ENCODE measurements around the gene USP43. TPM values are rescaled to one million over a fixed set of nuclear protein-coding genes. Genes with fewer than 3 reads are reported as not detected.

USP43 gene
- total RNA-seq, 1 donor from 2014 or later, result 3.8 TPM

DNA sequence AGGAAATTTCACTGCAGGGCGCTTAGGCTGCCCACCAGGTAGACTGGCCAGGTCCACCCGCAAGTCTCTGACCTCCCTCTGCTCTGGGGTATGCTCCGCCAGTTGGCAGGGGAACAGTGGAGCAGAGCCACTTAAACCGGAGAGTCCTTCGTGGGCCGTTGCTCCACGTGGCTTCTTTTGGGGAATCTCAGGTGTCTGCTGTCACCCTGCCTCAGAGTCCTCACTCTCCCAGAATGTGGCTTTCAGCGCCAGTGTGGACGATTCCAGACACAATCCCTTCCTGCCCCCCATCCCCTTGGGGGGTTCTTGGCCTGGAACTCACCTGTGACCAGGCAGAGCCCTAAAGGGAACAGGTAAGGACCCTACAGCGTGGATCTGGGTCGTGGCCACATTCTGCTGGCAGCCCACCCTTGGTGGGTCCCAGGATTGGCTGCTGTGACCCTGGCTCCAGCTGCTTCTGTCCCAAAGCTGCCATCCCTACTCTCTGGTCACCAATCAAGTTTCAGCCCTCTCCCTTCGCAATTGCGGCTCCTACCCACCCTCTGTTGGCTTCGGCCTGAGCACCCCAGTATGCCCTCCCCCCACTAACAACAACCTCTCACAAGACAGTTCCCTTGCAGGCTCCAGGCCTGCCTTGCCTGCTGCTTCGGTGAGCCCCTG, 123.8 kb downstream of the USP43 start:
- DNase-seq (ENCODE audit: extremely low spot score, unreplicated experiment), result no peak
- Mint-ChIP-seq H3K27me3 (ENCODE audit: unreplicated experiment) (peaks cover 21% of the 10 kb centered on the region), H3K27ac (ENCODE audit: unreplicated experiment) (no peak overlapping the region), H3K4me1 (ENCODE audit: unreplicated experiment) (peaks cover 2% of the 10 kb centered on the region), H3K4me3 (ENCODE audit: unreplicated experiment) (no peak overlapping the region), H3K36me3 (ENCODE audit: unreplicated experiment) (no peaks in the 10 kb centered on the region), H3K9me3 (ENCODE audit: unreplicated experiment) (no peaks in the 10 kb centered on the region)
- TF ChIP-seq, protein P1, sequence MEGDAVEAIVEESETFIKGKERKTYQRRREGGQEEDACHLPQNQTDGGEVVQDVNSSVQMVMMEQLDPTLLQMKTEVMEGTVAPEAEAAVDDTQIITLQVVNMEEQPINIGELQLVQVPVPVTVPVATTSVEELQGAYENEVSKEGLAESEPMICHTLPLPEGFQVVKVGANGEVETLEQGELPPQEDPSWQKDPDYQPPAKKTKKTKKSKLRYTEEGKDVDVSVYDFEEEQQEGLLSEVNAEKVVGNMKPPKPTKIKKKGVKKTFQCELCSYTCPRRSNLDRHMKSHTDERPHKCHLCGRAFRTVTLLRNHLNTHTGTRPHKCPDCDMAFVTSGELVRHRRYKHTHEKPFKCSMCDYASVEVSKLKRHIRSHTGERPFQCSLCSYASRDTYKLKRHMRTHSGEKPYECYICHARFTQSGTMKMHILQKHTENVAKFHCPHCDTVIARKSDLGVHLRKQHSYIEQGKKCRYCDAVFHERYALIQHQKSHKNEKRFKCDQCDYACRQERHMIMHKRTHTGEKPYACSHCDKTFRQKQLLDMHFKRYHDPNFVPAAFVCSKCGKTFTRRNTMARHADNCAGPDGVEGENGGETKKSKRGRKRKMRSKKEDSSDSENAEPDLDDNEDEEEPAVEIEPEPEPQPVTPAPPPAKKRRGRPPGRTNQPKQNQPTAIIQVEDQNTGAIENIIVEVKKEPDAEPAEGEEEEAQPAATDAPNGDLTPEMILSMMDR (IDR thresholded peaks at IDR 0.05), result no peak

DNA sequence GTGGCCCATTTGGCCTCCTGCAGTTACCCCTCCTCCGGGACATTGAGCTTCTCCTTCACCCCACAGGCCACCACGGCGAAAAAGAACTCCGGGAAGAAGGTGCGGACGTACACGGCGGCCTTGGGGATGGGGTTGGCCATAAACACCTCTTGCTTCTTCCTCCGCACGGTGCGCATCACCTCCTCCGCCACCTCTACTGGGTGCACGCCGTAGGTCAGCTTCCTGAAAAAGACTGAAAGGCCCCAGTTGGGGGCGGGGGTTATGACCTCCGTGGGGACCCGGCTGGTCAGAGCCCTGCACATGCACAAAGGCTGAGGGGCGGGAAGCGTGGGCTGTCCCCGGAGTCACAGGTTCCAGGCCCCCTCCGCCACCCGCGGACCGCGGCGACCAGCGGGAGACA, 126.1 kb downstream of the USP43 start:
- no peak overlapping the region for H3K4me3 Mint-ChIP-seq (ENCODE audit: unreplicated experiment)
- DNase-seq (ENCODE audit: extremely low spot score, unreplicated experiment), result no peak
- H3K27me3 Mint-ChIP-seq (ENCODE audit: unreplicated experiment), result peaks cover 8% of the 10 kb centered on the region
- H3K36me3 Mint-ChIP-seq (ENCODE audit: unreplicated experiment), result no peaks in the 10 kb centered on the region
- TF ChIP-seq, protein P1 (IDR thresholded peaks at IDR 0.05), result no peak
- H3K9me3 Mint-ChIP-seq (ENCODE audit: unreplicated experiment), result no peaks in the 10 kb centered on the region
- no peak overlapping the region for H3K27ac Mint-ChIP-seq (ENCODE audit: unreplicated experiment)
- H3K4me1 Mint-ChIP-seq (ENCODE audit: unreplicated experiment), result peaks cover 2% of the 10 kb centered on the region

DNA sequence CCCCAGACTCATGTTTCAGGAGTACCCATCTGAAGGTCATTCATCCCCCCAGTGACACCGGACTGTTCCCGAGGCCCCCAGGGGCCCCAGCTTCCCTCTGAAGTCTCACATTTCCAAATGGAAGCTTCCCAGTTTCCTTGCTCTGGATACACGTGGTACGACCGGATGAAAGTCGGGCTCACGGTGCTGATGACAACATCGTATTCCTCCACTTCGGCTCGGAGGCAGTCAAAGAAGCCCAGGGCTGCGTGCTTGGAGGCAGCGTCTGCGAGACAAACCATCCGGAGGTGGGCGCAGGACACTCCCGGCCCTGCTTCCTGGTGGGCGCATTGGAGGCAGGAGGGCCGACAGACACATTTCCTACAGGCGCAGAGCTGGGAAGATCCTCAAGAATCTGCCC, 127.3 kb downstream of the USP43 start:
- Mint-ChIP-seq H3K27me3 (ENCODE audit: unreplicated experiment) (peaks cover 15% of the 10 kb centered on the region), H3K9me3 (ENCODE audit: unreplicated experiment) (peaks cover 3% of the 10 kb centered on the region), H3K36me3 (ENCODE audit: unreplicated experiment) (no peaks in the 10 kb centered on the region), H3K4me3 (ENCODE audit: unreplicated experiment) (no peak overlapping the region), H3K27ac (ENCODE audit: unreplicated experiment) (no peak overlapping the region), H3K4me1 (ENCODE audit: unreplicated experiment) (no peaks in the 10 kb centered on the region)
- TF ChIP-seq, protein P1 (IDR thresholded peaks at IDR 0.05), result no peak
- no peak for DNase-seq (ENCODE audit: extremely low spot score, unreplicated experiment)

DNA sequence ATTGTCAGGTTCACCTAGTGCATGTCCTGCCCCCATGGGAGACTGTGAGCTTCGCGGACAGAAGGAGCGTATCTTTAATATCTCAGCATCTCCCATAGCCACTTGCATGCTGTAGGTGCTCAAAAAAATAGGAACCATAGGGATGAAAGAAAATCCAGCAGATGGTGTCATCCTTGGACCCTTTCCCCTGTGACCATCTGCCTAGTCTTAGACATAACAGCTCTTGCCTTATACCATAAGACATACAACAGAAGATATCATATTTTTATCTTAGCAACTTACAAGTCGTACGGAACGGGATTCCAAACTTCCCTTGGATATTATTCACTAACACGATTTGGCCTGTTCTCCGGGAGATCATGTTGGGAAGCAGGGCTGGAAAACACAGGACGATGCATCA, 131.6 kb downstream of the USP43 start:
- peaks cover 3% of the 10 kb centered on the region for H3K4me1 Mint-ChIP-seq (ENCODE audit: unreplicated experiment)
- no peak overlapping the region for H3K4me3 Mint-ChIP-seq (ENCODE audit: unreplicated experiment)
- peaks cover 48% of the 10 kb centered on the region for H3K27me3 Mint-ChIP-seq (ENCODE audit: unreplicated experiment)
- no peak overlapping the region for H3K27ac Mint-ChIP-seq (ENCODE audit: unreplicated experiment)
- H3K36me3 Mint-ChIP-seq (ENCODE audit: unreplicated experiment), result no peaks in the 10 kb centered on the region
- no peak for DNase-seq (ENCODE audit: extremely low spot score, unreplicated experiment)
- peaks cover 3% of the 10 kb centered on the region for H3K9me3 Mint-ChIP-seq (ENCODE audit: unreplicated experiment)
- TF ChIP-seq, protein P1 (IDR thresholded peaks at IDR 0.05), result no peak

Other genes with a start within 250 kb of the USP43 start
- 61.6 and 65.7 TPM in 2 replicates for gene STX8, start 69.7 kb upstream of the USP43 start, total RNA-seq
- not detected in 2 replicates for gene CFAP52, start 68.9 kb upstream of the USP43 start, total RNA-seq
- gene DHRS7C, start 146.1 kb downstream of the USP43 start, total RNA-seq, result not detected in 2 replicates
- not detected in 2 replicates for gene GSG1L2, start 176.6 kb downstream of the USP43 start, total RNA-seq
- 2.0 and 3.2 TPM in 2 replicates for gene GLP2R, start 180.4 kb downstream of the USP43 start, total RNA-seq

Data from osteocyte (in vitro differentiated cells).